ENCODE results near the gene MCUB.
A peak's percentile ranks its signal among the peaks of the same experiment; 100 is the strongest.
"Not testable (repeated sequence)": the region's sequence is repeated elsewhere in the genome, so short reads cannot be mapped to it uniquely, and the experiment has no call there.

Gene MCUB, protein sequence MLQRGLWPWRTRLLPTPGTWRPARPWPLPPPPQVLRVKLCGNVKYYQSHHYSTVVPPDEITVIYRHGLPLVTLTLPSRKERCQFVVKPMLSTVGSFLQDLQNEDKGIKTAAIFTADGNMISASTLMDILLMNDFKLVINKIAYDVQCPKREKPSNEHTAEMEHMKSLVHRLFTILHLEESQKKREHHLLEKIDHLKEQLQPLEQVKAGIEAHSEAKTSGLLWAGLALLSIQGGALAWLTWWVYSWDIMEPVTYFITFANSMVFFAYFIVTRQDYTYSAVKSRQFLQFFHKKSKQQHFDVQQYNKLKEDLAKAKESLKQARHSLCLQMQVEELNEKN

GRCh38 chr4:109559983-109560686 is at the start of gene MCUB:
Gene MCUB, plus strand, starts transcription at chr4:109560246. Its CDS starts 92 bp downstream, at chr4:109560338.
- DNase-seq: peak; percentile 93

- DNase-seq: no peak
These were observed 49.4 kb upstream of the MCUB start for GRCh38 chr4:109510687-109511086.

DNA sequence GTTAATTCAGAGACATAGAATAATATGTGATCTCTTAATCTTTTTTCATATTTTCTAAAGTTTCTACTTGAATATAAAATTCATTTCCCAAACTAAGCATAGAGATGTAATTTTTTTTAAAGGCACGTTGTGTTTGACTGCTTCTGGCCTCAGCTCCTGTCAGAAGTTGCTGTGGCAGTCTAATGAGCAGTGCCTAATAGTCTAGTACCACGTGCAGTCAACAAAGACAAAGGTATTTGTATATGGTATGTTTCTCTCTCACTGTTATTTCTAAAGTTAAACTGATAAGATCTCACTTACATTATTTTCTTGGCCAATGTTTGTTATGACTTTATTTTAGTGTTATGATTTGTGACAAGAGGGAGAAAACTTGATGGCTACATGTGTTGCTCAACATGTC is 48.6 kb upstream of the MCUB start:
- no peak for DNase-seq

DNA sequence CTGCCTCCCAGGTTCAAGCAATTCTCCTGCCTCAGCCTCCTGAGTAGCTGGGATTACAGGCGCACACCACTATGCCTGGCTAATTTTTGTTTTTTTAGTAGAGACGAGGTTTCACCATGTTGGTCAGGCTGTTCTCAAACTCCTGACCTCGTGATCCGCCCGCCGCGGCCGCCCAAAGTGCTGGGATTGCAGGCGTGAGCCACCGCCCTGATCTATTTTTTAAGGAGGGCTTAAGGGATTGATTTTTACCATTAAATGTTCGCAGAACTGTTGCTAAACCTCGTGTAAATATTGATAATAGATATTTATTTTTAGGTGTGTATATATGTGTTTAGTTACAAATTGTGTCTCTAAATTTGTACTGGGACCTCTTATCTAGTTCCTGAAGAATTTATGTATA is 46.7 kb upstream of the MCUB start:
- not testable (repeated sequence) for DNase-seq

- no peak for DNase-seq
These were observed 27.9 kb upstream of the MCUB start for GRCh38 chr4:109532182-109532581.

DNA sequence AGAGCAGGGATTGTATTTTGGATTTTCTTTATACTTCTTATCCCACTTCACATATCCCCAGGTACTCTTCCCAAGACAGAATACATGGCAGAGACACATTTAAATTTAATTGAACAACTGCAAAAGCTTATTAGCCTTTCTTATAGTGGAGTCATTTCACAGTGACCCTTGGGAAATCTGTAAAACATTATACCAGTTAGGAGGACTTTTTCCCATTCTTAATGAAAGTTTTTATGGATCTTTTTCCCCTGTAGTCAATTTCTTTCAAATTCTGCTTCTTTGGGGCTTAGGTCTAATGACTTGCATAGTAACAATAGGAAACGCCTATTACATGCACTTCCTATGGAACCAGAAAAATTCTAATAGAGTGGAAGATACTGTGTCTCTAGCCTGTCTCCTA is 14.6 kb upstream of the MCUB start:
- DNase-seq: no peak

GRCh38 chr4:109547394-109547793 is 12.7 kb upstream of the MCUB start:
- no peak for DNase-seq

DNA sequence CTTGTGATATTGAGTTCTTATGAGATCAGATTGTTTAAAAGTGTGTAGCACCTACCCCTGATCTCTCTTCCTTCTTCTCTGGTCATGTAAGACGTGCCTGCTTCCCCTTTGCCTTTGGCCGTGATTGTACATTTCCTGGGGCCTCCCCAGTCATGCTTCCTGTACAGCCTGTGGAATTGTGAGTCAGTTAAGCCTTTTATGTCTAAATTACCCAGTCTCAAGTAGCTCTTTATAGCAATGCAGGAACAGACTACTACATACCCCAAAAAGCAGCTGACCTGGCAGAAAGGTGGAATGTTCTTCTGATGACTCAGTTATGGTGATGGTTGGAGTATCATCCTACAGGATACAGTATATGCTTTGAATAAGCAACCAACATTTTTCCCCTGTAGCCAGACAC is 11.4 kb upstream of the MCUB start:
- DNase-seq: no peak

DNA sequence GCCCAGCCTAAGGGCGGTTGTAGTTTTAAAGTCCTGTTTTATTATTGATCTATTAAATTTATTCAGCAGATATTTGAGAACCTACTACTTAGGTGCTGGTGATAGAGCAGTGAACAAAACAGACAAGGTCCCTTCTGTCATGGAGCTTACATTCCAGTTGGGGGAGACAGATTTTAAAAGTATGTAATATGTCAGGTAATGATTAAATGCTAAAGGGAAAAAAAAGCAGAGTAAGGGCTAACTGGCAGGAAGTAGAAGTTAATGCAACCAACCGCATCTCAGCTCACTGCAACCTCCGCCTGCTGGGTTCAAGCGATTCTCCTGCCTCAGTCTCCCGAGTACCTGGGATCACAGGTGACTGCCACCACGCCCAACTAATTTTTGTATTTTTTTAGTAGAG is 7.8 kb upstream of the MCUB start:
- no peak for DNase-seq

DNA sequence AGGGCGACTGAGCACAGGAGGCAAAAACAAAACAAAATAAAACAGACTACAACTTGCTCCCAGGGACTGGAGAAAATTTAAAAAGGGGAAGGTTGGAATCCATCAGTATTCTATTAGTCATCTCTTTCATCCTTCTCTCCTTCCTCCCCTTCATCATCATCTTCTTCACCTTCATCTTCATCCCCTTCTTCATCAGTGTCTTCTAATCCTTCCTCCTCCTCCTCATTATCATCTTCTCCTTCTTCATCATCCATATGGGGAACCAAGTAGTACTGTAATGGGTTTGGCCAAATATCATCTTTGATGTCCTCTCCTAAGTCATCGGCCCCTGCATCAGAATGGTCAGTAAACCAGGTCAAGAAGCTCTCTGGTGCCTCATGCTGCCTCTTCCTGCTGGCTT is 6.9 kb upstream of the MCUB start:
- DNase-seq: no peak

DNA sequence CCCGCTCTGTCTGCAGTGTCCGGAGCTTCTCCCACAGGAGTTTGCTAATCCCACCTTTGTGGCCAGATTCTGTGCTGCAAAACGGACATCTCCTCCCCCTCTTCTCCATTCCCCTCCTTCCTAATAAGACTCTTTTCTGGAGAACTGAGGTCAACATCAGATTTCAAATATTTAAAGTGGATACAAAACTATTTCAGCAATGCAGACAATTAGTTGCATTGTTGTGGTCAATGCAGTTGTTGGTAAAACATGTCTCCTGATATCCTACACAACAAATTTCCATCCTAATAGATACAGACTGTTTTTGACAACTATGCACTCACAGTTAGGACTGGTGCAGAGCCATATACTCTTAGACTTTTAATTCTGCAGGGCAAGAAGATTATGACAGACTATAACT is 5.1 kb upstream of the MCUB start:
- DNase-seq: no peak

GRCh38 chr4:109557433-109557832 is 2.6 kb upstream of the MCUB start:
- DNase-seq: no peak

DNA sequence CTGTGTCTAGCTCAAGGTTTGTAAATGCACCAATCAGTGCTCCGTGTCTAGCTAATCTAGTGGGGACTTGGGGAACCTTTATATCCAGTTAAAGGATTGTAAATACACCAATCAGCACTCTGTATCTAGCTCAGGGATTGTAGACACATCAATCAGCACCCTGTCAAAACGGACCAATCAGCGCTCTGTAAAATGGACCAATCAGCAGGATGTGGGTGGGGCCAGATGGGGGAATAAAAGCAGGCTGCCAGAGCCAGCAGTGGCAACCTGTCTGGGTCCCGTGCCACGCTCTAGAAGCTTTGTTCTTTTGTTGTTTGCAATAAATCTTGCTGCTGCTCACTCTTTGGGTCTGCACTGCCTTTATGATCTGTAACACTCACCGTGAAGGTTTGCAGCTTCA is 2.0 kb upstream of the MCUB start:
- not testable (repeated sequence) for DNase-seq

GRCh38 chr4:109559625-109559982 is 442 bp upstream of the MCUB start:
- DNase-seq: peak; percentile 73

- peak; percentile 67 for DNase-seq
These were observed 828 bp downstream of the MCUB start for GRCh38 chr4:109560687-109561461.

- DNase-seq: no peak
These were observed 2.6 kb downstream of the MCUB start for GRCh38 chr4:109562457-109563239.

DNA sequence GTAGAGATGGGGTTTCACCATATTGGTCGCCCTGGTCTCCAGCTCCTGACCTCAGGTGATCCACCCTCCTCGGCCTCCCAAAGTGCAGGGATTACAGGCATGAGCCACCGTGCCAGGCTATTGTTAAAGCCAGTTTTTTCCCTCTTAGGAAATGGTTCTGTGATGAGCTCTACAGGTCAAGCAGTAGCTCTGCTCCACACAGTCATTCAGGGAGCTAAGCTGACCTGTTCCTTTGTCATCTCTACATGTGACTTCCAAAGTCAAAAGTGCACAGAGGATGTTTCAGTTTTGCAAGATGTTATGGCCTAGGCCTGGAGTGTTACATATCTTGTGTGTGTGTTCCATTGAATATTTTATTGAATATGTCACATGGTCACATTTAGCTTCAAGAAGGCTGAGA is 11.4 kb downstream of the MCUB start:
- no peak for DNase-seq

GRCh38 chr4:109572154-109572553 is 12.1 kb downstream of the MCUB start:
- no peak for DNase-seq

DNA sequence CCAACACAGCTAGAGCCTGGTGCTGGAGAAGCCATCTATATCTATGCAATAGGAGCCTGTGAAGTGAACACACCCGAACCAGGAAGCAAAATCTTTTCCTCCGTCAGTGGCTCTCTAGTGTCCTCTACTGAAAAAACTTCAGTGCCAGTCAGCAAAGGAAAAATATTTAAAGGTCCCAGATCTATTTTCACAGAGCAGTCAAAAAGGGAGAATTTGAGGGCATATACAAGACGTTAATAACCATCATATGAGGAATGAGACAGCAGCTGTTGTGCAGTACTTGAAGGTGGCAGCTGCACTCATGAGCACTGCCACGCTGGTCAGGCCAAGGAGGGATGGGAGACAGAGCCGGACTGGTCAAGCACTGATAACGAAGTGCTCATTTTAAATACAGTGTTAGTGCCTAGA is 14.4 kb downstream of the MCUB start:
- DNase-seq: no peak

- no peak for DNase-seq
These were observed 15.1 kb downstream of the MCUB start for GRCh38 chr4:109574931-109575804.

- DNase-seq: no peak
These were observed 16.4 kb downstream of the MCUB start for GRCh38 chr4:109576462-109576861.

DNA sequence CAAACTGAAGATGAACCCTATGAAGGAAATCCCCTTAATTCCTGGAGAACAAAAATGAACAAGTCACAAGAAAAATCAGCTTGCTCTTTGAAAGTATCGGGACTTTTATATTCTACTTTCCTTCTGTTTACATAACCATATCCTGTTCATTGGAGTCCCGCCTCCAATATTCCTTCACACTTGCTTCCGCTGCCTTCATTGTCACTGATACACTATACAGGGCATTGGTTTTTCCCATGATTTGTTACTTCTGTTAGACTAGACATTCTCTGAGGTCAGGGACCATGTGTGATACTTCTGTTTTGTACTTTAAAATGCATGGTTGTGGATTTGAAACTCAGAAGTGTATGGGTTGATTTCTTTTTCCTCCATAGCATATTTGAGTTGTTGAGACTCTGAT is 18.8 kb downstream of the MCUB start:
- DNase-seq: no peak
